H54 (cell line): ENCODE results near the gene PSPH.
"Not testable (repeated sequence)": the region's sequence is repeated elsewhere in the genome, so short reads cannot be mapped to it uniquely, and the experiment has no call there.

Experiments used
- DNase-seq: peaks from one replicate; pipeline ENCODE4 v3.0.0; 2011; ENCODE audit warnings: low spot score, mixed read lengths; ENCODE audit not compliant: insufficient read length
- FAIRE-seq: peaks from 3 replicates; lab custom pipeline; 2011; peaks lifted over from hg19 to GRCh38; lab: Jason Lieb, UNC
- POLR2A ChIP-seq: IDR thresholded peaks from 2 replicates; pipeline ENCODE4 v1.6.1; 2011; ENCODE audit warnings: low read depth, mild to moderate bottlenecking, low read length

Gene PSPH

GRCh38 chr7:56051339-56052191 lies at the start of gene PSPH, which contains the start of gene CCT6A:
Gene PSPH, minus strand, starts transcription at chr7:56051444. Its CDS starts 30,232 bp downstream, at chr7:56021212.
Gene CCT6A, plus strand, starts transcription at chr7:56051765. Its CDS starts 84 bp downstream, at chr7:56051849.
- TF ChIP-seq POLR2A: peak; percentile 98
- FAIRE-seq: peak; percentile 78
- peak; percentile 98 for DNase-seq

- DNase-seq (no peak), FAIRE-seq (no peak)
- TF ChIP-seq POLR2A: no peak
These were observed 48.4 kb upstream of the PSPH start for GRCh38 chr7:56099653-56100052.

- not testable (repeated sequence) for DNase-seq, FAIRE-seq
These were observed 47.2 kb upstream of the PSPH start for GRCh38 chr7:56098187-56099008.

- FAIRE-seq (no peak), DNase-seq (peak; percentile 71)
- TF ChIP-seq POLR2A: no peak
These were observed 46.5 kb upstream of the PSPH start for GRCh38 chr7:56097700-56098099.

GRCh38 chr7:56092789-56093531 lies 41.7 kb upstream of the PSPH start, which contains the start of gene PHKG1:
Gene PHKG1, minus strand, starts transcription at chr7:56092952. Its CDS starts 4,011 bp downstream, at chr7:56088941.
- peak; percentile 48 for FAIRE-seq
- no peak for TF ChIP-seq POLR2A
- peak; percentile 95 for DNase-seq

- not testable (repeated sequence) for FAIRE-seq, DNase-seq
These were observed 41.1 kb upstream of the PSPH start for GRCh38 chr7:56092388-56092787.

GRCh38 chr7:56091591-56091990 lies 40.3 kb upstream of the PSPH start:
- TF ChIP-seq POLR2A: no peak
- no peak for FAIRE-seq
- no peak for DNase-seq

- no peak for TF ChIP-seq POLR2A
- DNase-seq (no peak), FAIRE-seq (no peak)
These were observed 36.2 kb upstream of the PSPH start for GRCh38 chr7:56087445-56087844.

GRCh38 chr7:56086761-56087160 lies 35.5 kb upstream of the PSPH start:
- DNase-seq (no peak), FAIRE-seq (no peak)
- TF ChIP-seq POLR2A: no peak

- FAIRE-seq (no peak), DNase-seq (no peak)
- no peak for TF ChIP-seq POLR2A
These were observed 32.0 kb upstream of the PSPH start for GRCh38 chr7:56083150-56083785.

- TF ChIP-seq POLR2A: no peak
- FAIRE-seq (no peak), DNase-seq (no peak)
These were observed 30.5 kb upstream of the PSPH start for GRCh38 chr7:56081626-56082340.

- DNase-seq, FAIRE-seq: not testable (repeated sequence)
These were observed 29.6 kb upstream of the PSPH start for GRCh38 chr7:56080726-56081435.
